T-cell (primary cell): ENCODE results near the gene LGALS3BP. TPM values are rescaled to one million over a fixed set of nuclear protein-coding genes. Genes with fewer than 3 reads are reported as not detected.

Source experiments
- ATAC-seq, 4 experiments: fragments of 200-7000 bp in 3 of 4; fragments of 150-1000 bp in 1 of 4; cut with Tn5 transposase; replicated peaks in 1 of 4; 1 replicate in 3 of 4; 2 replicates in 1 of 4; pipeline ENCODE4 v1.10.0; 2021; ENCODE audit warnings: moderate library complexity in 3 of 4, mild to moderate bottlenecking in 2 of 4, moderate number of reproducible peaks in 1 of 4
- CTCF ChIA-PET, 2 donors: fragments of 300-600 bp; sonication (Branson Sonifier 250); formaldehyde crosslinking; loops; one replicate each; lab custom pipeline; 2022; ENCODE audit warnings: antibody characterized with exemption in 2 of 2; lab: Charles Lee
- POLR2A ChIA-PET, 2 donors: fragments of 300-600 bp; sonication (Branson Sonifier 250); formaldehyde crosslinking; loops; one replicate each; lab custom pipeline; 2022; ENCODE audit warnings: antibody characterized with exemption in 2 of 2; lab: Charles Lee
- DNase-seq, 35 experiments: peaks; one replicate each; pipeline versions ENCODE4 v3.0.0 to v3.0.0-alpha.2; 2013 to 2023
- H3K27ac ChIP-seq: one replicate; pipeline ENCODE4 v1.5.1; 2013; ENCODE audit warnings: low read length
- H3K27me3 ChIP-seq, 2 experiments: replicated peaks in 1 of 2; 1 replicate in 1 of 2; 2 replicates in 1 of 2; pipeline versions ENCODE4 v1.6.1 to v1.7.0; 2013; ENCODE audit warnings: low read length in 1 of 2, mixed read lengths in 1 of 2; ENCODE audit not compliant: control insufficient read depth in 2 of 2, insufficient read depth in 2 of 2; ENCODE audit errors: extremely low read depth in 1 of 2
- H3K36me3 ChIP-seq, 2 donors: 1 replicate in 1 of 2; 2 replicates in 1 of 2; pipeline versions ENCODE4 v1.6.1 to v1.7.0; 2013; ENCODE audit warnings: low read length in 1 of 2; ENCODE audit not compliant: control insufficient read depth in 2 of 2, insufficient read depth in 1 of 2; ENCODE audit errors: extremely low read depth in 1 of 2
- H3K4me1 ChIP-seq, 2 experiments: 1 replicate in 1 of 2; 2 replicates in 1 of 2; pipeline versions ENCODE4 v1.6.1 to v1.7.0; 2013; ENCODE audit warnings: low read length in 2 of 2, mixed read lengths in 1 of 2; ENCODE audit not compliant: insufficient read depth in 2 of 2, control insufficient read depth in 1 of 2; ENCODE audit errors: extremely low read depth in 1 of 2
- H3K4me3 ChIP-seq, 2 donors: 1 replicate in 1 of 2; 2 replicates in 1 of 2; pipeline versions ENCODE4 v1.5.1 to v1.7.0; 2013; ENCODE audit warnings: mild to moderate bottlenecking in 2 of 2, low read length in 1 of 2, moderate library complexity in 1 of 2; ENCODE audit not compliant: control insufficient read depth in 1 of 2; ENCODE audit errors: extremely low read depth in 1 of 2
- H3K9me3 ChIP-seq: 2 replicates; pipeline ENCODE4 v1.7.0; 2013
- H3K27ac Mint-ChIP-seq, 2 donors: one replicate each; pipeline ENCODE4 v1.8.0; 2020 to 2021; ENCODE audit warnings: mild to moderate bottlenecking in 2 of 2, mixed read lengths in 2 of 2
- H3K27me3 Mint-ChIP-seq, 2 donors: one replicate each; pipeline ENCODE4 v1.8.0; 2021 to 2022; ENCODE audit warnings: mixed read lengths in 2 of 2
- H3K36me3 Mint-ChIP-seq: one replicate; pipeline ENCODE4 v1.8.0; 2021; ENCODE audit warnings: mixed read lengths
- H3K4me1 Mint-ChIP-seq, 3 donors: one replicate each; pipeline ENCODE4 v1.8.0; 2020 to 2022; ENCODE audit warnings: mixed read lengths in 3 of 3, mild to moderate bottlenecking in 1 of 3
- H3K4me3 Mint-ChIP-seq, 3 donors: one replicate each; pipeline ENCODE4 v1.8.0; 2020 to 2022; ENCODE audit warnings: mild to moderate bottlenecking in 3 of 3, mixed read lengths in 3 of 3, moderate library complexity in 3 of 3
- H3K9me3 Mint-ChIP-seq, 3 donors: one replicate each; pipeline ENCODE4 v1.8.0; 2020 to 2022; ENCODE audit warnings: mixed read lengths in 3 of 3
- WGBS: methylation state at CpG from one replicate; pipeline ENCODE4 v1.1.5; 2013; ENCODE audit warnings: missing lambda C conversion rate; ENCODE audit not compliant: insufficient coverage; 5-methylcytosine and 5-hydroxymethylcytosine counted together
- total RNA-seq, 35 experiments: library from RNA in 6 of 35; stranded (reverse) in 6 of 35; fragments of 120-200 nt in 1 of 35; gene quantifications; one replicate each; pipeline versions ENCODE4 v1.2.1 to v1.2.4 and lab custom pipeline; 2013 to 2026

LGALS3BP gene
- total RNA-seq, 5 donors from 2014 or later (not counting 1 experiment from before 2014, with no cell fraction given) = 28.2 to 80.7 (median 51.6) TPM

GRCh38 chr17:79020631-79021301 lies 41.0 kb upstream of the LGALS3BP start:
- Histone ChIP-seq H3K9me3 (no peaks in the 10 kb centered on the region), H3K36me3 (no peaks in the 10 kb centered on the region), H3K27ac (no peak overlapping the region), H3K27me3 (peaks cover 0 to 28% of the 10 kb centered on the region in 2 experiments), H3K4me3 (no peak overlapping the region), H3K4me1 (peaks cover 0 to 18% of the 10 kb centered on the region in 2 experiments)
- DNase-seq (no peak), ATAC-seq (no peak)
- ChIA-PET CTCF (no interaction called here), POLR2A (interaction anchor here in 1 of 2 donors (0.5 kb wide), 1 partner anchor 205 kb away, joined by 4 read pairs; no protein-coding TSS in a partner anchor)
- Mint-ChIP-seq H3K27me3 (peaks cover 3 to 26% of the 10 kb centered on the region in 2 donors), H3K4me3 (no peak overlapping the region), H3K4me1 (peaks cover 6 to 13% (median 8%) of the 10 kb centered on the region in 3 donors), H3K27ac (no peak overlapping the region), H3K9me3 (no peaks in the 10 kb centered on the region), H3K36me3 (no peaks in the 10 kb centered on the region)
- WGBS = 80% methylated on average over 1 of the region's 2 CpGs

DNA sequence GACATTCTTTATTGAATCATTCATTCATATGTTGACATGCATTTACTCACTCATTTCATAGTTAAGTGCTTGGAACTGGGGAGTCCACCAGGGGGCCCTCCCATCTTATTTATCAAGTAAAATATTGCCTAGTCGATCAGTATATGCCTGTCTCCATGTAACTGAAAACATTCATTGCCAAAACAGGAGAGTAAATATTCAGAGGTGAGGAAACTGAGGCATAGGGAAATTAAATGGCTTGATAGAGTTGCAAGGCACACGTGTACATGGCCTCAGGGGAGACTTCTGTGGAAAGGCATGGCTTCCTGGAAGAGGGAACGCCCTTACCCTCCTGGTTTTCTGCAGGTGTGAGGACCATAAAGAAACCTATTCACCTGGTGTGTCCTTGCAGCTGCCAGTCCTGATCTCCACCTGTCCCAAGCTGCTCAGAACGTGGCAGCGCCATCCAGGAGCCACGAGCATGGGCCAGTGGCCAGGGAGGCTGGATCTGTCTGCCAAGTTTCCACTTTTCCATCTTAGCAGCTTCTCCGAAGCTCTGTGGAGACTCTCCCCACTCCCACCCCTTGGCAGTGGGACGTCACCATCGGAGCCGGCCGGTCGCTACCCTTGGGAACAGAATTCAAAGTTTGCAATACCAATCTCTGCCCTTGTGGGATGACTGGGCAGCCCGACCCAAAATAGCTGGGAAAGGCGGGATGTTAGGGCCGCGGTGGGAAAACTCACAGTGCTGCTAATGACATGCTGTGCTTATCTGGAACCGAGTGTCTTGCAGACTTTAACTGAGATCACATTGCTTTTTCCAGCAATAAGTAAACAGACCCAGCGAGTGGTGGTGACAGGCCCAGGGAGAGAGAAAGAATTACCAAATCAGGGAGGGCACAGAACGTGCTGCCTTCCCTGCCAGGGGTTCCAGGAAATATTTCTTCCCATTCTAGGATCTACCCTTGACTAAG lies 40.2 kb upstream of the LGALS3BP start:
- H3K27ac ChIP-seq = no peak overlapping the region
- peaks cover 0 to 21% of the 10 kb centered on the region in 2 experiments for H3K27me3 ChIP-seq
- ChIA-PET CTCF (no interaction called here), POLR2A (interaction anchor here in 1 of 2 donors (0.7 kb wide), 1 partner anchor 1786 kb away, joined by 5 read pairs; no protein-coding TSS in a partner anchor)
- H3K4me3 ChIP-seq = no peak overlapping the region
- Mint-ChIP-seq H3K4me3 (no peak overlapping the region), H3K36me3 (no peaks in the 10 kb centered on the region), H3K27ac (no peak overlapping the region), H3K27me3 (peaks cover 3 to 21% of the 10 kb centered on the region in 2 donors), H3K9me3 (no peaks in the 10 kb centered on the region), H3K4me1 (peaks cover 5 to 8% (median 6%) of the 10 kb centered on the region in 3 donors)
- no peaks in the 10 kb centered on the region for H3K36me3 ChIP-seq
- WGBS = 74% methylated on average over 9 of the region's 19 CpGs
- H3K9me3 ChIP-seq = no peaks in the 10 kb centered on the region
- peaks cover 0 to 15% of the 10 kb centered on the region in 2 experiments for H3K4me1 ChIP-seq
- ATAC-seq (peak in 1 of 4 experiments; percentile 52), DNase-seq (peak in 31 of 35 experiments; percentile 22 to 66 (median 45))

- Mint-ChIP-seq H3K36me3 (no peaks in the 10 kb centered on the region), H3K4me3 (no peak overlapping the region), H3K27ac (no peak overlapping the region), H3K9me3 (peaks cover 0 to under 1% (median 0%) of the 10 kb centered on the region in 3 donors), H3K4me1 (peaks cover 2 to 5% (median 4%) of the 10 kb centered on the region in 3 donors), H3K27me3 (peaks cover 3 to 18% of the 10 kb centered on the region in 2 donors)
- H3K27ac ChIP-seq = no peak overlapping the region
- H3K36me3 ChIP-seq = no peaks in the 10 kb centered on the region
- peaks cover 0 to 9% of the 10 kb centered on the region in 2 experiments for H3K4me1 ChIP-seq
- no peak overlapping the region for H3K4me3 ChIP-seq
- no peak for DNase-seq
- no peak for ATAC-seq
- no peaks in the 10 kb centered on the region for H3K9me3 ChIP-seq
- peaks cover 0 to 14% of the 10 kb centered on the region in 2 experiments for H3K27me3 ChIP-seq
- CTCF ChIA-PET = no interaction called here
- no CpG with 5 or more reads among the region's 2 CpGs for WGBS
- POLR2A ChIA-PET = interaction anchor here in 1 of 2 donors (0.7 kb wide), 1 partner anchor 1785 kb away, joined by 5 read pairs; no protein-coding TSS in a partner anchor
Observed at GRCh38 chr17:79019261-79019631, 39.5 kb upstream of the LGALS3BP start.

DNA sequence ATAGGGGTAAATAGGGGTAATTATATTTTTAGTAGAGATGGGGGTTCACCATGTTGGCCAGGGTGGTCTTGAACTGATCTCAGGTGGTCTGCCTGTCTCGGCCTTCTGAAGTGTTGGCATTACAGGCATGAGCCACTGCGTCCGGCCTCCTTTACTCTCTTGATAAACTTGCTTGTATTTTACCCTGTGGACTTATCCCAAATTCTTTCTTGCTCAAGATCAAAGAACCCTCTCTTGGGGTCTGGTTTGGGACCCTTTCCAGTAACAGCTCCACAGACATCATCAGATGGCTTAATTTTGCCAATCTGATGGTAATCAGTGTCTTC lies 38.6 kb upstream of the LGALS3BP start:
- no peaks in the 10 kb centered on the region for H3K36me3 Mint-ChIP-seq
- Histone ChIP-seq H3K4me1 (peaks cover 0 to under 1% of the 10 kb centered on the region in 2 experiments), H3K27ac (no peak overlapping the region), H3K9me3 (no peaks in the 10 kb centered on the region), H3K27me3 (peaks cover 0 to 5% of the 10 kb centered on the region in 2 experiments), H3K36me3 (no peaks in the 10 kb centered on the region), H3K4me3 (no peak overlapping the region)
- no peaks in the 10 kb centered on the region for H3K4me1 Mint-ChIP-seq
- ChIA-PET CTCF (interaction anchor here in 1 of 2 donors (0.6 kb wide), 1 partner anchor 26 kb away, joined by 3 read pairs; no protein-coding TSS in a partner anchor), POLR2A (no interaction called here)
- no peak for ATAC-seq
- peaks cover 0 to 4% (median 0%) of the 10 kb centered on the region in 3 donors for H3K9me3 Mint-ChIP-seq
- no CpG with 5 or more reads among the region's 3 CpGs for WGBS
- DNase-seq = no peak
- no peak overlapping the region for H3K4me3 Mint-ChIP-seq
- H3K27me3 Mint-ChIP-seq = peaks cover 4 to 16% of the 10 kb centered on the region in 2 donors
- no peak overlapping the region for H3K27ac Mint-ChIP-seq

GRCh38 chr17:79017546-79018369 lies 38.0 kb upstream of the LGALS3BP start:
- CTCF ChIA-PET = no interaction called here
- H3K27ac Mint-ChIP-seq = no peak overlapping the region

More at GRCh38 chr17:79017546-79018369, 38.0 kb upstream of the LGALS3BP start:
- peaks cover 0 to 4% (median 0%) of the 10 kb centered on the region in 3 donors for H3K9me3 Mint-ChIP-seq
- POLR2A ChIA-PET = no interaction called here
- no peaks in the 10 kb centered on the region for H3K4me1 Mint-ChIP-seq
- no peak overlapping the region for H3K4me3 Mint-ChIP-seq
- DNase-seq (no peak), ATAC-seq (no peak)
- no peaks in the 10 kb centered on the region for H3K4me1 ChIP-seq
- peaks cover 0 to 5% of the 10 kb centered on the region in 2 experiments for H3K27me3 ChIP-seq
- no peak overlapping the region for H3K27ac ChIP-seq
- H3K4me3 ChIP-seq = no peak overlapping the region
- WGBS = 67% methylated on average over 1 of the region's 6 CpGs
- no peaks in the 10 kb centered on the region for H3K36me3 ChIP-seq
- no peaks in the 10 kb centered on the region for H3K36me3 Mint-ChIP-seq
- H3K9me3 ChIP-seq = no peaks in the 10 kb centered on the region
- H3K27me3 Mint-ChIP-seq = peaks cover 4 to 12% of the 10 kb centered on the region in 2 donors
